ENCODE data around the gene SMIM29. TPM values are rescaled to one million over a fixed set of nuclear protein-coding genes. Genes with fewer than 3 reads are reported as not detected.

The SMIM29 gene
- total RNA-seq, 1 experiment from 2014 or later, result 5.4 TPM

GRCh38 chr6:34230653-34231371, 18.0 kb downstream of the SMIM29 start:
- WGBS (ENCODE audit: extremely low coverage, insufficient read length, low lambda C conversion rate), result no CpG with 5 or more reads among the region's 5 CpGs
- no peak overlapping the region for H3K4me2 ChIP-seq (ENCODE audit: insufficient read depth, insufficient read length, low read length)
- H3K4me1 ChIP-seq (ENCODE audit: insufficient read depth, low read length), result peaks cover 17% of the 10 kb centered on the region; the same call in 1 of the 2 replicates
- H3K79me1 ChIP-seq (ENCODE audit: insufficient read depth, low read depth, low read length, poor library complexity, severe bottlenecking), result no peaks in the 10 kb centered on the region
- H4K91ac ChIP-seq (ENCODE audit: insufficient read length, low read depth, low read length), result no peak overlapping the region
- Mint-ChIP-seq H3K9me3 (no peaks in the 10 kb centered on the region; a peak in 1 of 5 replicates), H3K27ac (no peak overlapping the region; a peak in 1 of 7 replicates), H3K27me3 (ENCODE audit: low read depth) (no peaks in the 10 kb centered on the region; the same call in 1 of the 2 replicates), H3K36me3 (ENCODE audit: insufficient read depth in 1 of 3, low read depth in 3 of 3) (no peaks in the 10 kb centered on the region), H3K4me1 (peaks cover 35 to 45% of the 10 kb centered on the region in 2 experiments), H3K4me3 (no peak overlapping the region)
- no peak overlapping the region for H4K8ac ChIP-seq (replicated peaks; ENCODE audit: insufficient read length, low read depth, low read length)
- no peak overlapping the region for H2BK15ac ChIP-seq (ENCODE audit: low read depth, low read length)
- no peak overlapping the region for H2BK12ac ChIP-seq (ENCODE audit: insufficient read length, low read depth, low read length)
- TF ChIP-seq CTCF (conservative IDR thresholded peaks at IDR 0.05), result no peak
- no peak overlapping the region for H3K18ac ChIP-seq (ENCODE audit: insufficient read length, low read depth, low read length)
- no peaks in the 10 kb centered on the region for H3K27me3 ChIP-seq (ENCODE audit: insufficient read depth, low read length)
- no peak overlapping the region for H3K9ac ChIP-seq (ENCODE audit: extremely low read depth, insufficient read length, low read length)
- H3K79me2 ChIP-seq (ENCODE audit: insufficient read depth, low read length), result no peaks in the 10 kb centered on the region
- peaks cover 8% of the 10 kb centered on the region for H3K23me2 ChIP-seq (ENCODE audit: insufficient read length, low read depth, low read length, poor library complexity, severe bottlenecking)
- H2BK120ac ChIP-seq (ENCODE audit: low read depth, low read length, poor library complexity, severe bottlenecking), result no peak overlapping the region
- H3T11ph ChIP-seq (ENCODE audit: low read length), result no peak overlapping the region
- no peak overlapping the region for H3K14ac ChIP-seq (ENCODE audit: insufficient read depth, low read length)
- no peaks in the 10 kb centered on the region for H3K9me3 ChIP-seq (ENCODE audit: control insufficient read depth, low read depth, low read length)
- H3K27ac ChIP-seq (ENCODE audit: insufficient read length, low read depth, low read length), result no peak overlapping the region
- H2BK20ac ChIP-seq (ENCODE audit: low read depth, low read length, poor library complexity, severe bottlenecking), result no peak overlapping the region
- H3K4ac ChIP-seq (ENCODE audit: low read depth, low read length), result no peak overlapping the region
- H3K23ac ChIP-seq (ENCODE audit: insufficient read length, low read depth, low read length), result no peak overlapping the region
- H4K20me1 ChIP-seq (ENCODE audit: control insufficient read depth, insufficient read depth, insufficient read length), result no peaks in the 10 kb centered on the region
- no peak overlapping the region for H2AK5ac ChIP-seq (ENCODE audit: insufficient read length, low read length)
- no peak overlapping the region for H2BK5ac ChIP-seq (ENCODE audit: insufficient read length, low read length)
- H2AFZ ChIP-seq (ENCODE audit: low read length), result no peak overlapping the region
- H4K5ac ChIP-seq (ENCODE audit: insufficient read length, low read depth, low read length), result no peak overlapping the region
- no peak overlapping the region for H3K56ac ChIP-seq (ENCODE audit: insufficient read length, low read depth, low read length)
- DNase-seq, result no peak
